Non-pigmented ciliary epithelial cell (primary cell): ENCODE results near the gene TBC1D2B.
"Not testable (repeated sequence)": the region's sequence is repeated elsewhere in the genome, so short reads cannot be mapped to it uniquely, and the experiment has no call there.

Experiments
- DNase-seq: peaks from one replicate; pipeline ENCODE4 v3.0.0-alpha.2; 2010; ENCODE audit warnings: low read depth

The TBC1D2B gene

DNA sequence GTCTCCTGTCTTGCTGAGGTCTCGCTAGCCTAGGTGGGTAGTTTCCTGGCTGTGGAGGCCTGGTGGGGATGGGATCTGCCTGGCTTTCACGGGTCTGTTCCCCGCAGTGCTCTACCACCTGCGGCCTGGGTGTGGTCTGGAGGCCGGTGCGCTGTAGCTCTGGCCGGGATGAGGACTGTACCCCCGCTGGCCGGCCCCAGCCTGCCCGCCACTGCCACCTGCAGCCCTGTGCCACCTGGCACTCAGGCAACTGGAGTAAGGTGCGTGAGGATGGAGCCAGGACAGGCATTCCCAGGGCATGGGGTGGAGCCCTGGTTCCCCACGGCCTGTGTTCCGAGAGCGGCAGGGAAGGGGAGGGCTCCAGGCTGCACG, 89.8 kb downstream of the TBC1D2B start:
- DNase-seq: not testable (repeated sequence)

DNA sequence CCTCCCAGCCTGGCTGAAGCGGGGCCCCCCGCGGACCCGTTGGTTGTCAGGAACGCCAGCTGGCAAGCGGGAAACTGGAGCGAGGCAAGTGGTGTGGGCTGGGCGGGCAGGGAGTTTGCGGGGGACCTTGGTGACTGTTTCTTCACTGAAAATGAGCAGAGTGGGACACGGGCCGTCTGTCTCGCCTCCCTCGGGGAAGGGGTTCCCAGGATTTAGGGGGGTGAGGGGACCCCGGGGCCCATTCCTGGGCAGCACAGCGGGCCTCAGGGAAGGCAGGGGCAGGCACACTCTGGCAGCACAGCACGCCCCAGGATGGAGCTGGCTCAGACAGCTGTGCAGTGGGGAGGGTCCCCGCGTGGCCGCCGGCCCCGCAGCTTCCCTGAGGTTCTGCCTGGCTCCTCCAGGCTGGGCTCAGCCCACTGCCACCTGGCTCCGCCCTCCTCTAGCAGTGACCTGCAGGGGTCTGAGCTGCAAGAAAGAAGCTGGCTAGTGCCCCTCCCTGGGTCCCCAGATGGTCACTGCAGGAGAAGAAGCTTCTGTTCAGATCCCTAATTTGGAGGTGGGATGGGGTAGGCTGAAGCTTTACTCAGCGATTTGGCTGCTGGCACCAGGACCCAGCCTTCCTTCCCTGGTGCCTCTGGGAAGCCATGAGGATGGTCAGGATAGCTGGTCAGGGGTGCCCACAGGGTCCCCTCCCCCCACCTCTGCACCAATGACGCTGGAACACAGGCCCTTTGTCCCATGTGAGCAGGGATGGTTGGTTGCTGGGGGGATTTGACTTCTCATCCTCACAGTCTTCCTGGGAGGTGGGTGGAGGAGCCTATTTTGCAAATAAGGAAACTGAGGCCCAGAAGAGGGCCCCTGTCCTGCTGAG, 90.4 kb downstream of the TBC1D2B start:
- DNase-seq: no peak

DNA sequence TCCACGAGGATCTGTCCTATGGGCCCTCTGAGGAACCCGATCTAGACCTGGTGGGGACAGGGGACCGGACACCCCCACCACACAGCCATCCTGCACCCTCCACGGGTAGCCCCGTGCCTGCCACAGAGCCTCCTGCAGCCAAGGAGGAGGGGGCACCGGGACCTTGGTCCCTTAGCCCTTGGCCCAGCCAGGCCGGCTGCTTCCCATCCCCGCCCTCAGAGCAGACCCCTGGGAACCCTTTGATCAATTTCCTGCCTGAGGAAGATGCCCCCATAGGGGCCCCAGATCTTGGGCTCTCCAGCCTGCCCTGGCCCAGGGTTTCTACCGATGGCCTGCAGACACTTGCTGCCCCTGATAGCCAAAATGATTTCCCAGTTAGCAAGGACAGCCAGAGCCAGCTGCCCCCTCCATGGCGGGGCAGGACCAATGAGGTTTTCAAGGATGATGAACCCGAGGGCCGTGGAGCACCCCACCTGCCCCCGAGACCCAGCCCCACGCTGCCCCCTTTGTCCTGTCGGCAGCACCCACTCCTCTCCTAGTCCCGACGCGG, 91.5 kb downstream of the TBC1D2B start:
- DNase-seq: no peak

DNA sequence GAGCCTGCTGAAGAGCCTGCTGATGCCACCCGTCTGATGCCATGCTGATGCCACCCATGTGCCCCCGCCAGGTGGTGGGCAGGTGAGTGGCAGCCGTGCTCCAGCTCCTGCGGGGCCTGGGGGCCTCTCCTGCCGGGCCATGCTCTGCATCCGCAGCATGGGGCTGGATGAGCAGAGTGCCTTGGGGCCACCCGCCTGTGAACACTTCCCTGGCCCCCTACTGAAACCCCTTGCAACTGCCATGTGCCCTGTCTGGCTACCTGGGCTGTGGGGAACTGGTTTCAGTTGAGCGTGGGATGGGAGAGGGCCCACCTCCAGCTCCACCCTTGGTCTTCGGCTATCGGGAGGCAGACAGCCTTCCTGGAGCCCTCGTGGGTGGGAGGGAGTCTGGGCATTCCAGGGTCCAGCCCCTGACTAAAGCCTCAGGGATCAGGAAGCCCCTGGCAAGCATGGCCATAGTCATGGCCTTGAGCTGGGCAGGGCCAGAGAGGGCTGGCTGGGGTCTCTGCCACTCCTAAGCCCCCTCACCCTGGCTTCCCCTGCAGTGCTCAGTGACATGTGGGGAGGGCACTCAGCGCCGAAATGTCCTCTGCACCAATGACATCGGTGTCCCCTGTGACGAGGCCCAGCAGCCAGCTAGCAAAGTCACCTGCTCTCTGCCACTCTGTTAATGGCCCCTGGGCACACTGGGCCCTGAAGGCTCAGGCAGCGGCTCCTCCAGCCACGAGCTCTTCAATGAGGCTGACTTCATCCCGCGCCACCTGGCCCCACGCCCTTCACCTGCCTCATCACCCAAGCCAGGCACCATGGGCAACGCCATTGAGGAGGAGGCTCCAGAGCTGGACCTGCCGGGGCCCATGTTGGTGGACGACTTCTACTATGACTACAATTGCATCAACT, 92.2 kb downstream of the TBC1D2B start:
- no peak for DNase-seq

DNA sequence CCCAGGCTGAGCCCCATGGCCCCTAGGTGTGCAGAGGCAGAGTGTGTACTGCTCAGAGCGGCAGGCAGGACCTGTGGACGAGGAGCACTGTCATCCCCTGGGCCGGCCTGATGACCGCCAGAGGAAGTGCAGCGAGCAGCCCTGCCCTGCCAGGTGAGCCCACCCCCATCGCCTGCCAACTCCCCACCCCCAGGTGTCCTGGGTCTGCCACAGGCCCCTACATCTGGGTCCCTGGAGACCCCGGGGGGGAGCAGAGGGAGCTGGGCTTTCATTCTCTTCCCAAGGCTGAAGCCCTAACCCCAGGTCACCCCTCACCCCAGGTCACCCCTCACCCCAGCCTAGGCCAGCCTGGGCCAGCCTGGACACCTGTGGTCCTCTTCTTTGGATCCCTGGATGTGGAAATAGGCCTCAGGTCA, 93.1 kb downstream of the TBC1D2B start:
- DNase-seq: no peak

DNA sequence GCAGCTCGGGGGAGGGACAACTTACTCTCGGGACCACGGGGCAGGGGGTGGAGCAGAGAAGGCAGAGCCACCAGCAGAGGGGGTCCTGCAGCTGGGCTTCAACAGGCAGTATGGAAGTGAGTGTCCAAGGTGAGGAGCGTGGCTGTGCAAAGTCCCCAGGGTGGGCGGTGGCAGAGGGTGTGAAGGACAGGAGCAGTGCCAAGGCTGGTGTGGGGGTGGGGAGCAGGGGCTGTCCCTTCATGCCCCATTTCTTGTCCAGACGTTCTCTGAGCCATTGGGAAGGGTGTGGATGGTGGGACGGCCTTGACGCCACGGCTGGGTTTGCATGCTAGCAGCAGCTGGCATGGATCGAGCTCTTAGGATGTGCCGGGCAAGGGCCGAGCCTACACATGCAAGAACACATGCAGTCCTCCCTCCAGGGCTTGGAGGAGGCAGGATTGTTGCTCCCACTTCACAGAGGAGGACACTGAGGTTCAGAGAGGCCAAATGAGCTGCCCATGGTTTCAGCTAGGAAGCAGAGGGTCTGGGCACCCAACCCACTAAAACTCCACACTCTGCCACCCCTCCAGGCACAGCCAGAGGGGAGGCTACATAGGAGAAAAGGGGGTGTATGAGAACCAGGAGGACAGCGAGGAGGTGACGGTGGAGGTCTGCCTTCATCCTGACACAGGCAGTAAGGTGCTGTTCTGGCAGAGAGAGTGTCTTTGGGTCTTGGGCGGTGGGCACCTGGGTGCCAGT, 93.6 kb downstream of the TBC1D2B start:
- DNase-seq: no peak

DNA sequence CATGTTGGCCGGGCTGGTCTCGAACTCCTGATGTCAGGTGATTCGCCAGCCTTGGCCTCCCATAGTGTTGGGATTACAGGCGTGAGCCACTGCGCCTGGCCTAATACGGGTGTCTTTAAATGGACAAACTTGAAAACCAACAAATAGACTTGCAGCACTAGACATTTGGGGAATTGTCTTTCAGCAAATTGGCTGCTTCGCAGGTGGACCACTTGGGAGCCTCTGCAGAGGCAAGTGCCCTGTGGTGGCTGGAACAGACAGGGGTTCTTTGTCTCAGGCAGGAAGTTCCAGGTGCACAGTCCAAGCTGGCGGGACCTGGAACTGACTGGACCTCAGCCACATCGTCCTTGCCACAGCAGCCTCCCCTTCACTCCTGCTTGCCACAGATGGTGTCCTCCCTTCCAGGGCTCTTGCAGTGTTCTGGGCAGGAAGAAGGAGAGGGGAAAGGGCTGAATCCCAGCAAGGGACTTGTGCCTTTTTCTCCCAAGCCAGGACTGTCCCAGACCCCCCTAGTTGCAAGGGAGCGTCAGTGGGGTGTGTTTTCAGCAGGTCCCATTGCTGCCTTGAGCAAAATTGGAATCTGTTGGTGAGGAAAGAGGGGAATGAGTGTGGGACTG, 94.3 kb downstream of the TBC1D2B start:
- no peak for DNase-seq

DNA sequence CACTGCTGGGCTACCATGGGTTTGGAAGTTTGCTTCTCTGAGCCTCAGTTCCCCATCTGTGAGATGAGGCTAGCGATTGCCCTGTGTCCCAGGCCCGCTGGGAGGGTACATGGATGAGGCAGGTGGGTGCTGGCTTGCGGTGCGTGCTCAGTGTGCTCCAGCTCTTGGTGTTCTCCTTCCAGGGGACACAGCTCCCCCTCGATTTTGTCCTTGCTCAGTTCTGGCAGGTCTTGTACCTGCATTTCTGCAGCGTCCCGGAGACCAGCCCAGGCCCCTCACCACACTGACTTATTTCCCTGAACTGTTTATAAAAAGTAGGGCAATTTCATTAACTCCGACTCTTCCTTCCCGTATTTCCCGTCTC, 95.4 kb downstream of the TBC1D2B start:
- DNase-seq: no peak

DNA sequence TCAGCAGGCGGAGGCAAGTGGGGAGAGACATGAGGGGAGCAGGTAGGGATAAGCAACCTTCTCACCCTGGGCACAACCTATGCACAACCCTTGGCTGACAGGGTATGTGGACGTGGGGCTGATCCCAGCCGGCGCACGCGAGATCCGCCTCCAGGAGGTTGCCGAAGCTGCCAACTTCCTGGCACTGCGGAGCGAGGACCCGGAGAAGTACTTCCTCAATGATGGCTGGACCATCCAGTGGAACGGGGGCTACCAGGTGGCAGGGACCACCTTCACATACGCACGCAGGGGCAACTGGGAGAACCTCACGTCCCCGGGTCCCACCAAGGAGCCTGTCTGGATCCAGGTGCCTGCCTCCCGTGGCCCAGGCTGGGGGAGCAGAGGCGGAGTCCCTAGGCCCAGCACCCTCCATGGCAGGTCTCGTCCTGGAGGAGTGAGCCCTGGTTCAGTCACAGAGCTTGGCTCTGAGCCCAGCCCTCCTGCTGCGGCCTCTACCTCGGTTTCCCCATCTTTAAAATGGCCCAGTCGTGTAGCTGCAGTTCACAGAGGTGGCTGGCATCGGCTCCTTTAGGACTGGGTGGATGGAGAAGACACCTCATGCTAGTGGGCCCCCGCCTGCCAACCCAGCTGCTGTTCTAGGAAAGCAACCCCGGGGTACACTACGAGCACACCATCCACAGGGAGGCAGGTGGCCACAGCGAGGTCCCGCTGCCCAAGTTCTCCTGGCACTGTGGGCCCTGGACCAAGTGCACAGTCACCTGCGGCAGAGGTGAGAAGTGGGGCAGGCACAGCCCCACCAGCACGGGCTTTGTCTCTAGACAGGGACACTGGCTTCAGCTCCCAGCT, 96.0 kb downstream of the TBC1D2B start:
- no peak for DNase-seq

DNA sequence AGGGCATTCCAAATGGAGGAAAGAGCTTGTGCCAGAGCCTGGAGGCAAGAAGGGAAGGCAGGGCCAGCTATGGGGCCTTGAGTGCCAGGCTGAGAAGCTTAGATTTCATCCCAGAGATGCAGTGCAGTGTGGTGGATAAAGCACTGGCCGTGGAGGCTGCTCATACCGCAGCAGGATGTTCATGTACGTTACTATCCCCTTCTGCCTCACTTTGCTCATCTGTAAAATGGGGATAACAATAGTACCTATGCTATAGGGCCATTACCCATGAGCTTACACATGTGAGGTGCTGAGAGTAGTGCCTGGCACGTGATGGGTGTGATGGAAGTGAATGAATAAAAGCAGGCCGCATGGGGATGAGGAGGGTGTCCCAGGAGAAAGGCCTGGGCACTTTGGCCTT, 96.8 kb downstream of the TBC1D2B start:
- not testable (repeated sequence) for DNase-seq

DNA sequence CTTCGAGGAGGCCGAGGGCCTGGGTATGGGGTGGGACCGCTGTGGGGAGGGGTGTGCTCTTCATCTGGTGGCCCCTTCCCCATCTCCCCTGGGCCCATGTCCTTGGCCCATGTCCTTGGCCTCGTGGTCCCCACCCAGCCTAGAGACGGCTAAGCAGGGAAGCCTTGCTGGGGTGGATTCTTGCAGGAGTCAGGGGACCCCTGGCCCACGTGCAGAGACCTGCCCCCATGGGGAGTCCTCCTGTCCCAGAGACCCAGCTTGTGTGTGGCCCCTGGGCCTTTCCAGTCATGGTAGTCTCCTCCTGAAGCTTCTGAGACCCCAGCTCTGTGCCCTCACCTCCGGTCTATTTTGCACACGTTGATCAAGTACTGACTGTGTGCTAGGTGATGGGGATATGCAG, 97.4 kb downstream of the TBC1D2B start:
- DNase-seq: no peak

DNA sequence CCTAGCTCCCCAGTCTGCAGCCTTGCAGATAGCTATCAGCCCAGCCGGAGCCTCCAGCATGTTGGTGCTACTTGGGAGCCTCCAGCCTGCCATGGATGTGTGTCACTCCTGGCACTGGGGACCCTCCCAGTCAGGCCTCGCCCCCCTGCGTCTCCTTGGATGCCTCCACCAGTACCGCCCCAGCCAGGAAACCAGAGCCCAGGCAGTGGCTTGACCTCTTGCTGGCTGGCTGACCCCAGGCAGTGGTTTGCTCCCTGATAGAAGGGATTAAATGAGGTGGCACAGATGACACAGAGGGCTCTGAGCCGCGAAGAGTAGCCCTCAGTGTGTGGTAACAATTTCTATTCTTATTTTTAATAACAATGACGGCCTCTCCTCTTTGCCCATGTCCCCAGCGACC, 98.4 kb downstream of the TBC1D2B start:
- not testable (repeated sequence) for DNase-seq

DNA sequence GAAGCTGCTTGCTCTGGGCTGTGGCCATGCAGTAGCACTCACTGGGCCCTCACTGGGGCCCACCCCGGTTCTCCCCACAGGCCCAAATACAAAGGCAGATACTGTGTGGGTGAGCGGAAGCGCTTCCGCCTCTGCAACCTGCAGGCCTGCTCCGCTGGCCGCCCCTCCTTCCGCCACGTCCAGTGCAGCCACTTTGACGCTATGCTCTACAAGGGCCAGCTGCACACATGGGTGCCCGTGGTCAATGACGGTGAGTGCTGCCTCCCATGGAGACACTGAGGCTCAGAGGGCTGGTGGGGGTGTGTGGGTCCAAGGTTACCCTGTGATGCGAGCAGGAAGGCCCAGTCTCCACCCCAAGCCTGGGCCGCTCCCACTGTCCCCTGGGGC, 98.8 kb downstream of the TBC1D2B start:
- not testable (repeated sequence) for DNase-seq

DNA sequence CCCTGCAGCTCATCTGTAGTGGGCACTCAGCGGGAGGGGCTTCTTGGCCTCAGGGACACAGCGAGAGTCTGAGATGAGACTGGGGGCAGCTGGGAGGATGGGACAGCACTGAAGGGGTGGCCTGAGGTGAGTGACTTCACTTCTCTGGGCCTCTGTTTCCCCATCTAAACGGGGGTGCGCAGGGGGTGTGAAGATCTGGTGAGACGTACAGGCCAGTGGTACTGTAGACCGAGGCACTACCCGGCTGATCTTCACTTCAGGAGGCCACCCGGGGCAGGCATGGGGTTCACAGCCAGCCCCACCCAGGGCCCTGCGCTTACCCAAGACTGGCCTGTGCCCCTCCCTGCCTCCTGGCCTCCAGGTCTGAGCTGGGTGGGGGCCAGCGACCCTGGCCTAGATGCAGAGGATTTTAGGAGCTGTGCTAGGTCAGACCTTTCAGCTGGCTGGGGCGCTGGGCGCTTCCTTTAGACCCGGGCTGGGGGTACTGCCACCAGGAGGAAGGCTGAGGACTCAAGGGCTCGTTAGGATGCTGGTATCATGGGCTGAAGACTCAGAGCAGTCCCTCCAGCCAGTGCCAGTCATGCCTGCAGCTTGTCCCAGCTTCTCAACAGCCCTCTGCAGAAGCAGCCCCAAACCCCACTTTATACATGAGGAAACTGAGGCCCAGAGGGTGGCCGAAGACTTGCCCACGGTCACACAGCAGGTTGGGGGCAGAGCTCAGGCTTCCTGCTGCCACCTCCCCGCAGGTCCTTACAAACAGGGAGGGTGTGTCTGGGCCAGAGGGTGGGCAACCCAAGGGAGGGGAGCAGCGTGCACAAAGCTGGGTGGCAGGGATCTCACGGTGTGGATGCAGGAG, 99.4 kb downstream of the TBC1D2B start:
- not testable (repeated sequence) for DNase-seq

DNA sequence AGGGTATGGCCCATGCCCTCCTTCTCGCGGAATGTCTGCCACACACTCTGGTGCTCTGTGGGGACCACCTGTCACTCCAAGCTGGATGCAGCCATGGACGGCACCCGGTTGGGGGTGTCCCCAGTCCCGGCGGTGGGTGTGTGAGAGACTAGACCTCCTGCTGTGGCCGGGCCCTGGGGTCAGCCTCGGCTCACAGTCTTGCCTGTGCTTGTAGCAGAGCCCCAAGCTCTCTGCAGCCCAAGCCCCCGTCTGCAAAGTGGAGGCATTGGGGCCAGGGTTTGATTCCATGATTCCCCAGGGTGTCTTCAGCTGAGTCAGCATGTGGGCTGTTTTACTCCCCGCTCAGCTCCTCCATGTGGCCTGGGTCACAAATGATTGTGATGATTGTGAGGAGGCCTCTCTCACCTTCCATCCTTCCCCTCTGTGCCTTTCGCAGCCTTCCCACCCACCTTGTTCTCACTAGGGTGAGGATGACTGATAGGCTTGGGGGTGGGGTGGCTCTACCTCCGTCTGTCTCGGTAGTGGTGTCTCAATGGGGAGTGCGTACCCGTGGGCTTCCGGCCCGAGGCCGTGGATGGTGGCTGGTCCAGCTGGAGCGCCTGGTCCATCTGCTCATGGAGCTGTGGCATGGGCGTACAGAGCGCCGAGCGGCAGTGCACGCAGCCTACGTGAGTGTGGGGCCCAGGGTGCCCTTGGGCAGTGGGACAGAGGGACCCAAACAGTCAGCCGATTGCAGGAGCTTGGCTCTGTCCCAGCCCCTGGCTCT, 100.6 kb downstream of the TBC1D2B start:
- DNase-seq: not testable (repeated sequence)

DNA sequence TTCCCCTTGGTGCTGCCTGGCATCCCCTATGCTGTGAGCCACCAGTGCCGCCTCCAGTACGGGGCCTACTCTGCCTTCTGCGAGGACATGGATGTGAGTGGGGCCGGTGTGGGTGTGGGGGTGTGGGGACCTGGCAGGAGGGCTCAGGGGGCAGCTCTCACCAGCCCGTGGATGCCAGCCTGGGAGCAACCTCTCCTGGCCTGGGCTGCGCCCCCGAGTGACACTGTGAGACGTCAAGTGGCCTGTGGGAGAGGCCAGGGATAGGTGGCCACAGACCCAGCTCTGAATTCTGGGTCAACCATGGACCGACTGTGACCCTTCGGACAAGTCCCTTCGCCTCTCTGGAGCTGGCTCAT, 101.4 kb downstream of the TBC1D2B start:
- not testable (repeated sequence) for DNase-seq

DNA sequence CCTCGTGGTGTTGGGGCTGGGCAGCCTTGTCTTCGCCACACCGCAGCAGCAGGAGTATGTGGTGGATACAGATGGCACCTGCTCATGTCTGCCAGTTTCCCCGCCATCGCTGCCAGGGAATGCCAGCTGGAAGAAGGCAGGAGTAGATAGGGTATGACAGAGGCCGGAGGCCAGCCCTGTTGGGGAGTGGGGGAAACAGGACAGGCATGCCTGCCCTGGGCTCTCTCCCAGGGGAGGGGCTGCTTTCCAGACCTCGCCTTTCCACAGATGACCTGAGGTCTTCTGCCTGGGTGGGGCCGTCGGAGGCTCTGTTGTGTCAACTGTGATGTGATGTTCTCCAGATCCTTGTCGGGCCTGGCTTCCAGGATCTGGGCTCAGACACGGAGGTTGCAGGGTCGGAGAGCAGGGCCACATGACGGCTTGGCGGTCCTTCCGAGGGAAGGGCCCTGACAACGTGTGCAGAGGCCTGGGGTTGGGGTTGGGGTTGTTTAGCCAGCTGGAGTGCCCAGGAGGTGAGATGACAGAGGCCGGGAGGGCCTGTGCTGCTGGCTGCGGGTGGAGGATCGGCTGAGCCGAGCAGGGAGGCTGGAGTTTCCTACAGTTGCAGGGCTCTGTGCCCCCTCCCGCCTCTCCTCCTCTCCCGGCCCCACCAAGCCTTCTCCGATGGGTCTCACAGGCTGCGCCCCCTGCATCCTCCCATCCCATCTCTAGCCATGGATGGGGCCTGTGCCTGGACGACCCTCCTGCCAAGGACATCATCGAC, 102.0 kb downstream of the TBC1D2B start:
- DNase-seq: no peak
